ENCODE measurements around the gene GABPB1.
A peak's percentile ranks its signal among the peaks of the same experiment; 100 is the strongest.

The GABPB1 gene

GRCh38 chr15:50341616-50342136 lies 13.3 kb downstream of the GABPB1 start:
- DNase-seq = no peak

- DNase-seq = no peak
These were observed 14.6 kb downstream of the GABPB1 start for GRCh38 chr15:50340416-50340815.

GRCh38 chr15:50339717-50340116 lies 15.3 kb downstream of the GABPB1 start:
- DNase-seq = no peak

- DNase-seq = no peak
These were observed 19.7 kb downstream of the GABPB1 start for GRCh38 chr15:50335251-50335650.

- DNase-seq = no peak
These were observed 21.8 kb downstream of the GABPB1 start for GRCh38 chr15:50333229-50333628.

GRCh38 chr15:50330921-50331320 lies 24.1 kb downstream of the GABPB1 start:
- DNase-seq = no peak

- no peak for DNase-seq
These were observed 26.9 kb downstream of the GABPB1 start for GRCh38 chr15:50328116-50328515.

- no peak for DNase-seq
These were observed 33.3 kb downstream of the GABPB1 start for GRCh38 chr15:50321680-50322210.

GRCh38 chr15:50320504-50320903 lies 34.5 kb downstream of the GABPB1 start:
- no peak for DNase-seq

GRCh38 chr15:50318697-50319096 lies 36.3 kb downstream of the GABPB1 start:
- no peak for DNase-seq

GRCh38 chr15:50315814-50316630 lies 39.0 kb downstream of the GABPB1 start:
- peak; percentile 31 for DNase-seq

GRCh38 chr15:50312636-50313035 lies 42.4 kb downstream of the GABPB1 start:
- DNase-seq = no peak

- no peak for DNase-seq
These were observed 47.2 kb downstream of the GABPB1 start for GRCh38 chr15:50307799-50308198.

GRCh38 chr15:50304836-50305235 lies 50.2 kb downstream of the GABPB1 start:
- no peak for DNase-seq

GRCh38 chr15:50302581-50302980 lies 52.4 kb downstream of the GABPB1 start:
- no peak for DNase-seq

- no peak for DNase-seq
These were observed 56.7 kb downstream of the GABPB1 start for GRCh38 chr15:50298340-50298739.

GRCh38 chr15:50295966-50296365 lies 59.0 kb downstream of the GABPB1 start:
- no peak for DNase-seq

GRCh38 chr15:50289749-50290148 lies 65.2 kb downstream of the GABPB1 start:
- DNase-seq = no peak

GRCh38 chr15:50287324-50288116 lies 67.5 kb downstream of the GABPB1 start:
- DNase-seq = no peak

GRCh38 chr15:50281427-50281826 lies 73.6 kb downstream of the GABPB1 start:
- no peak for DNase-seq

- no peak for DNase-seq
These were observed 74.7 kb downstream of the GABPB1 start for GRCh38 chr15:50280271-50280670.

- DNase-seq = no peak
These were observed 76.5 kb downstream of the GABPB1 start for GRCh38 chr15:50278496-50278895.

GRCh38 chr15:50277370-50277769 lies 77.6 kb downstream of the GABPB1 start:
- no peak for DNase-seq

- DNase-seq = no peak
These were observed 79.1 kb downstream of the GABPB1 start for GRCh38 chr15:50275908-50276307.

Data from NCI-H526 treated with DMSO at 0.1 percent for 48 hours (cell line).